T-helper 2 cell (primary cell): Measurements from ENCODE around the gene REEP3.

Source experiments
- DNase-seq, 5 experiments: peaks; one replicate each; pipeline versions ENCODE4 v3.0.0 to v3.0.0-alpha.2; 2012 to 2022

REEP3 gene

DNA sequence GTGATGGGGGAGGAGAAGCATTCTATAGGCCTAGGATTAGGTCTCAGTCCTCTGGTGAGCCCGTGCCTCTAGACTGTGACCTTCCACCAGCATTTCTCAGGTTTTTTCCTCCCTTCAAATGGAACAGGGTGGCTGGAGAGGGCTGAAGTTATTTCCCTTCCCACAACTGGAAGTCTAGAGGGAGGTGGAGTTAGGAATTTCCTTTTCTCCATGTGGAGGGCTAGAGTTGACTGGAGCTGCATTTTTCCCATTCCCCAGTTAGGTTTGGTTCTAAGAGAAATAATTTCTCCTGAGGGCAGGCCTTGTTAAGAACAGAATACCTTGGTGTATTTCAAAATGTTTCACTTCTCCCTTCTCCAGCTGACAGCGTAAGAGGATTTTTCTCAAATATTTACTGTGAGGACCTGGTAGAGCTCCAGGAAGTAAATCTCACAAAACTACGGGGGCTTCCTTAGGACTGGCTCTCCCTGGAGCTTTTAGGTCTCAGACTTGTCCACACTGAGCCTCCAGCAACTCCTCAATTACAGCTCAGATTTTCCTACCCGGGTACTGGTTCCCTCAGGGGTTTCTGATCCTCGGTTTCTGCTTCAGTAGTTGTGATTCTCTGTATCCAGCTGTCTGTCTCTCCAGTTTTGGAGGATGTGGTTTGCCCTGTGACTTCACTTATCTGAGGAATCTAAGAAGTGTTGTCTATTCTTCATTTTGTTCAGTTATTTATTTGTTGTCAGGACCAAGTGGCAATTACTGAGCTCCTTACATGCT, 6.0 kb upstream of the REEP3 start:
- peak in 2 of 5 experiments; percentile 15 to 72 for DNase-seq

GRCh38 chr10:63516207-63516606, 5.0 kb upstream of the REEP3 start:
- DNase-seq, result no peak

GRCh38 chr10:63518690-63519288, 2.4 kb upstream of the REEP3 start:
- DNase-seq, result no peak

- peak; percentile 19 to 81 (median 50) for DNase-seq
These were observed 445 bp downstream of the REEP3 start for GRCh38 chr10:63521416-63522276.

DNA sequence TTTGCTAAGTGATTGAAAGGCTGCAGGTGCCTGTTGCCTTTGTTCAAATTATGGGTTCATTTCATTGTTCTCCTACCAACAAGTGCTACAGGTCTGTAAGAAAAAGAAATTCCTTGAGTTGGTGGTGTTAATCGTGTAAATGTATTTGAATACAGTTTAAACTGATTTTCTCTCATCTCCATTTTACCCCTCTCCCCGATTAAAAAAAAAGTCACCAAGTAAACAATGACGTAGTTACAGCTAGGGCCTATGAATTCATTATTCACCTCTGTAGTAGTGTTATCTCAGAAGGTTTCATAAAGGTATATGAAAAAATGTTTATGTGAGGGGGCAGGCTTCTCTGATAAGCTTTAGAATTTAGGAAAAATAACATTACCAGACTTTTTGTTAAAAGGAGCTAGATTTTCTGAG, 1.1 kb downstream of the REEP3 start:
- peak in 2 of 5 experiments; percentile 33 to 81 for DNase-seq

DNA sequence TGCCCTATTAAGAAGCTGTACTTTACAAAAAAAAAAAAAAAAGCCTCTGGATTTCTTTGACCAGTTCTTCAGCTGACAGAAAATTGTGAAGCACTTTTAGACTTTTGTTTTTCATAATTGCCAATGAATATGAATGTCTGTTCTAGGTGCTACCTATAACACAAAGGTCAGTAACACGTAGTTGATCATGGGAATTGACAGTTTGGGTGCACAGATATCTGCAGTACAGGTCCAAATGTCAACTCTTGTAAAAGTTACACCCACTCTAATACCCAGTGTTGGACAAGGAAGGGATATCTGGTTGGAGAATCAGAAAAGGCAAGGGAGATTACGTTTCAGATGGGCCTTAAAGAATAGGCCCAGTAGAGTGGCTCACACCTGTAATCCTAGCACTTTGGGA, 1.8 kb downstream of the REEP3 start:
- DNase-seq, result no peak

DNA sequence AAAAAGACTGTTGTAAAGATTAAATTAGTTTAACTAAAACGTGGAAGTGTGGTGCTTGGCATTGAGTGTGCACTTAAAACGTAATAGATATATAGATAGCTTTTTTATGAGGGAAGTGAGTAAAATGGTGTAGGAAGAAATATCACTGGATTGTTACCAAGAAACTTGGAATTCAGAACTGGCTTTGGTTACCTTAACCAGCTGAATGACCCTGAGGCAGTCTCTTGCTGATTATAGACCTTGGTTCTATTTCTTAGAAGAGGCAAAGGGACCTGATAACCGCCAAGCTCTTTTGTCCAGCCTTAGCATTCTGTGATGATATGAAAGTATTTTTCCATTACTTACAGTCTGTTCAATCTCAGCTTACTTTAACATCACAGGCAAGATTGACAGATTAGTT, 3.8 kb downstream of the REEP3 start:
- DNase-seq, result no peak

DNA sequence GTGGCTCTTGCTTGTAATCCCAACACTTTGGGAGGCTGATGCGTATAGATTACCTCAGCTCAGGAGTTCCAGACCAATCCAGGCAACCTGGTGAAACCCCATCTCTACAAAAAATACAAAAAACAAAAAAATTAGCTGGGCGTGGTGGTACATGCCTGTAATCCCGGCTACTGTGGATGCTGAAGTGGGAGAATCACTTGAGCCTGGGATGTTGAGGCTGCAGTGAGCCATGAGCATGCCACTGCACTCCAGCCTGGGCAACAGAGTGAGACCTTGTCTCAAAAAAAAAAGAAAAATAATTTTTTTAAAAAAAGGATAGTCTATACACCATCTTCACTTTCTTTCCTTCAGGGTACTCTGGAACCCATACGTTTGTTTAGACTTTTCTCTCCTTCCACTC, 6.2 kb downstream of the REEP3 start:
- no peak for DNase-seq

DNA sequence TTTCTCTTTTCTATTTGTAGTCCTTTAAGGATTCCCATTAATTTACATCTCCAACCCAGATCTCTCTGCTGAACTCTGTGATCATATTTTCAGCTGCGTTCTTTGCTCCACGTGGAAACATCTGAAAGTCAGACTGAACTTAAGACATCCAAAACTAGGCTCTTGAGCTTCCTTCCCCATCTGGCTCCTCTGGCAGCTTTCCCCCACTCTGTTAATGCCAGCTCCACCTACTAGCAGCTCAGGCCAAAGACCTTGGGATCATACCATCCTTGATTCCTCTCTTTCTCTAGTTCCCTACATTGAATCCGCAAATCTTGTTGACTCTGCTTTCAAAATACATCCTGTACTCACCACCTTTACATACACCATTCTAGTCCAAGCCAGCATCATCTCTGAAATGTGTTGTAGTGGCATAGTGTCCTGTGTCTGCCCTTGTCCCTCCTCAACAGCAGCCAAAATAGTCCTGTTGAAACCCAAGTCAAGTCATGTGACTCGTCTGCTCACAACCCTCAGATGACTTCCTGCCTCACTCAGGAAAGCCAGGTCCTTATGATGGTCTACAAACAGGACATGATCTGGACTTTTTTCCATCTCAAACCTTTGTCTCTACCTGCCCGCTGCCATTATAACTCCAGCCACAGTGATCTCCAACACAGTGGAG, 7.0 kb downstream of the REEP3 start:
- DNase-seq, result no peak

DNA sequence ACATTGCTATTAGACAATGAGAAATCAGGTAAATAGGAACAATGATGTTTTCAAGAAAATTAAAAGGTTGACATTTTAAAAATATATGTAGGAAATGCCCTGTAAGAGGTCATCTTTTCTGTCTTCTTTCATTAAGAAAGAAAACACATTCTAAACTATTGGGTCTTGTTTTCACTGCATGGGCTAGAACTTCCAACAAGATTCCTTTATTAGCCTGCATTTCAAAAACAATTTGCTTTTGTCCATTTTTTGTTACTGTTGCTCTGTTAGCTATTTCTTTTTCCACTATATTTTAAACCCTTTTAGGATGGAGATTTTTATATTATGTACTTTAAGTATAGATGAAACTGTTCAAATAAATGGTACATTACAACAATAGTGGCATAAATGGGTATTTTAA, 9.2 kb downstream of the REEP3 start:
- no peak for DNase-seq

- DNase-seq, result no peak
These were observed 13.5 kb downstream of the REEP3 start for GRCh38 chr10:63534723-63535122.

DNA sequence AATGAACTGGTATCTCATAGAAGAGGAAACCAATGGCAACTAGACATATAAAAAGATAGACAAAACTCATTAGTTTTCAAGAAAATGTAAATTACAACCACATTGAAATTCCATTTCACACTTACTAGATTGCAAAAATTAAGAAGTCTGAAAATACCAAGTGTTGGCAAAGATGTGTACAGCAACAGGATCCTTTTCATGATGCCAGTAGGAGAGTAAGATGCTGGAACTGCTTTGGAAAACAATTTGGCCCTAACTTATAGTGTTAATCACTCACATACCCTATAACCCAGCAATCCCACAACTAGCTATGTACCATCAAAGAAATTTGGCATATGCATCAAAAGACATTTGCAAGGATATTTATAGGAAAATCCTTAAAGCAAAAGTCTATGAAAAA, 15.5 kb downstream of the REEP3 start:
- no peak for DNase-seq

GRCh38 chr10:63537536-63537935, 16.3 kb downstream of the REEP3 start:
- DNase-seq, result no peak

- DNase-seq, result no peak
These were observed 18.2 kb downstream of the REEP3 start for GRCh38 chr10:63539377-63539776.

DNA sequence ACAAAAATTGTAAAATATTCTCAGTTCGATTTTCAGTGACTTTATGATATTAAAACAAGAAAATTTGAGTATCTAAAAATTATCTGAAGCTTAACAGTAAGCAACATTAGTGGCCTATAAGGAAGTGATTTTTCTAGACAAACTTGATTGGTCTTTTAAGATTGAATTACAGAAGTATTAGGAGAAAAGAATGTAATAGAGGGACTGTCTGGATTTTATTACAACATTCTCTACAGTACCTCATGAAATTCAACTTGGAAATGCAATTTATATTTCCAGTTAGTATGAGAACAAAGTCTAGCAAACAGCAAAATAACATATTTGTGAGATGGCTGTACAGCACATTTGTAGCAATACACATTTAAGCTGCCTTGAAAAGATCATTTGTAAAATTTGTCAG, 18.8 kb downstream of the REEP3 start:
- DNase-seq, result no peak

DNA sequence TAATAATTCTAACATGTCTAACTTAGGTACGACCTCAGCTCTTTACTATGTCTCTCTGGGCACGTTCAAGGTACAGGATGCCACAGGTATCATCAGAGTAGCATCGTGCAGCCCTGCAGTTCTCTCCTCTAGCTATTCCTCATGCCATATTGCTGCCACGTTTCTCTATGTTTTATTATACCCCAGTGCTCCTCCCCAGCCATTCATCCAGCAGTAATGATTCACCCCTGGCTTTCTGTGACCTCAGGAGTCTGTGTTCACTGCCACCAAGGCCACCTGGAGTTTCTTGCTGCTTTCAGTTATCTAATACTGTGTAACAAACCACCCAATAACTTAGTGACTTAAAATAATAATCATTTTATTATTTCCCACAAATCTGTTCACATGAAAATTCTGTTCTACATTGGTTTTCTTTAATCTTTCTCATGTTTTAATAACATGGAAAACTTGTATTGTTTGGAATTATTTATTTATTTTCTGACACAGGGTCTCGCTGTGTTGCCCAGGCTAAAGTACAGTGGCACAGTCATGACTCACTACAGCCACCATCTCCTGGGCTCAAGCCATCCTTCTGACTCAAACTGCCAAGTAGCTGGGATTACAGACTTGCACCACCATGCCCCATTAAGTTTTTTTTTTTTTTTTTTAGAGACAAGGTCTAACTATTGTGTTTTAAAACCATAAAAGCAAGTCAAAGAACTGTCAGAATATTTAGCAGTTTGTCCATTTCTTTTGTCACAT, 21.8 kb downstream of the REEP3 start:
- DNase-seq, result no peak

DNA sequence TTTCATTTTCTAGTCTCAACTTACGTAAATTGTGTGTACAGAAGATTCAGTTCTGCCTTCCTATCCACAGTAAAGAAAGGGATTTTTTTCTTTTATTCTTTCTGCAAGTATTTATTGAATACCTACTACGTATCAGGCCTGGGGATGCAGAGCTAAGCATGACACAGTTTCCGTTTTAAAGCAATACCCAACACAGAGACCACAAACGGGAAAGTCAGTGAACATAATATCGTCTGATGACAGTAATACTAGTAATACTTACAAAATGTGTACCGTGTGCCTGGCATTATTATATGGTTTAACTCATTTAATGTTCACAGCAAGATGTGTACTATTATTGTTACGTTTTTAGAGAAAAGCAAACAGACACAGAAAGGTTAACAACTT, 22.4 kb downstream of the REEP3 start:
- DNase-seq, result no peak

GRCh38 chr10:63544418-63544817, 23.2 kb downstream of the REEP3 start:
- no peak for DNase-seq

DNA sequence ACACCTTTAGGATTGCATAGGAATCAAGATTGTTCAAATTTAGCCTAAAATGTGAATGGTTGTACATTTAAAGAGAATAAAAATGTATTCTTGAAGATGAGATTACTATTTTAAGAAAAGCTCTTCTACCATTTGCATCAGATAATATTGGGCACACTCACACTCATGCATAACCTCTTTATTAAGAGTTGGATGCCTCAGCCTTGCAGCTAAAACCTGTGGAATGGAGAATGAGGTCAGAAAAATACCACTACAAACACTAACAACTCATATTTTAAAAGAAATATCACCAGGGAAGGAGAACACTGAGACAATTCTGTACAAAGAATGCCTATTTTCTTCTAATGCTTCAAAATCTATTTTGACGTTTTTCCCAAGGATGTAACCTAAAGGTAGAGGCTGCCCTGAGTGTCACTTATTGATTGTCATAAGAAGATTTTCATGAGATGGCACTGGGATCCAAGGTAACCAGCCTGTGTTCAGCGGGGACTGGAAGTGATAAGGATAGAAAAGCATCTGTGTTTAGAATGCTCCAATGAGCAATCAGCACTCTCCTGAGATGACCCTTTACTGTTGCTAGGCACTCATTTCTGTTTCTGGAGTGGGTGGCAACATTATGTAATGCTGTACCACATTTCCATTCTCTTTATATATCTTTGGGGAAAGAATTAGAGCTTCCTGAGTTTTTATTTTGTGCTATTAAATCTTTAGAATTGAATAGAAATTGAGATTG, 26.6 kb downstream of the REEP3 start:
- DNase-seq, result no peak

GRCh38 chr10:63548860-63549259, 27.7 kb downstream of the REEP3 start:
- DNase-seq, result no peak

DNA sequence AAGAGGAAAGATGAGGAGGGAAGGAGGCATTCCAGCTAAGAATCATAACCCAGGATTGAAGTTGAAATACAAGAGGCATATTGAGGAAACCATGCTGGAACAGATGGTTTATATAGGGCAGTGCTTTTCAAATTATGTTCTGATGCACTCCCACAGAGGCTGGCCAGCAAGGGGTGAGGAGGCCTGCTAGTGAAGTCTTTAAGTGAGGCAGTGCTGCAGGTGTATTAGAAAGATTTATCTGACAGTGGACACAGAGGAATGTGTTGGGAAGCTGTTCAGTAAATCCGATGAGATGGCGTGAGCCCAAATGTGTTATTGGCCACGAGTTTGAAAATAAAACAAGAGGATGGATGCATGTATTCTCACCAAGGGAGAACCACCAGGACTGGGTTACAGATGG, 28.6 kb downstream of the REEP3 start:
- no peak for DNase-seq

DNA sequence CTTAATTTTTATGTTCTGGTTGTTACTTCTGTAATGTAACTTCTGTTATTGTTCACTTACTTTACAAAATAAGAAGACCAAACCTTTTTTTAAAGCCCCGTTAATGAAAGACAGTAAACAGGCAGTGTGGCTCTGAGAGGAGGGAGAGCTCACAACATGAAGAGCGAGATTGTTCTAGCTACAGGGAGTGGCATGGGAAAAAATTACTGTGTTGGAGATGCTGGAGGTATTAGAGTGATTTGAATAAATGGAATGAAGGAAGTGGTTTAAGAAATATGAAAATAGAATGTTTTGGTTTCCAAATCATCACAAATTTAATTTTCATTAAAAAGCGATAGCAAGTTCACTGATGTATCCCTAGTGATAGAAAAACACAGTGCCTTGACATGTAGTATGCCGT, 31.8 kb downstream of the REEP3 start:
- no peak for DNase-seq
